ENCODE measurements around the gene BTBD18. TPM values are rescaled to one million over a fixed set of nuclear protein-coding genes. Genes with fewer than 3 reads are reported as not detected.
A peak's percentile ranks its signal among the peaks of the same experiment; 100 is the strongest.

The BTBD18 gene
- total and polyA plus RNA-seq, 2 of the 13 experiments (the other 11 are each of a cell fraction or from before 2014, with no cell fraction given) = not detected

DNA sequence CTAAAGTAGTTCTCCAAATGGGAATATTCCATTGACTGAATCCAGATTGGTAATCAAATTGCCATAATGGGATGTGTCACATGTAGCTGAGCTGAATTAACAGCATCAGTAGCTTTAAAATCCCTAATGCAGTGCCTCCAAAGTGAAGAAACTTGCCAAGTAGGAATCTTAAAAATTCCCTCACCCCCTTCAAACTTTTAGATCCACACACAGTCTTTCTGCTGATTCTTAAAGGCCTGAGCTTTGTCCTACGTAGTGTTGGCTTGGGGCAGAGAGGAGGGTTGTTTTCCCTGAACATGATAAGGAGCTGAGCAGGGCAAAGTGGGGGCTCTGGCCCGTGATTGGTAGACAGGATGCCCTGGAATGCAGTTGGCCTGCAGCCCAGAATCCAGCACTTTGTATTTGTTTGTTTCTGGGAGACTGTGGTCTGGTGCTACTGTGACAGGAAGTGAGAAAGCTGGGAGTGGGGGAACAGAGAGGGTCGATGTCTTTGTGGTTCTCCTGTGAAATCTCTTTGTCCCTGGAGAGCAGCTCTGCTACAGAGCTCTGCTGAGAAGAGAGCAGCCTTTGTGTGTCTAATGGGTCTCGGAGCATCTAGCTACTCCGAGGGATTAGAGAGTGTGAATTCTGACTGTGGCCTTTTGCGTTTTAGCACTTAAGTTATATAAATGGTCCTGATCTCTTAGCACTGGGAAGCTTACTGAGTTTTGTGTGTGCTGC lies 26.9 kb upstream of the BTBD18 start (continued):
- TF ChIP-seq, protein P1, sequence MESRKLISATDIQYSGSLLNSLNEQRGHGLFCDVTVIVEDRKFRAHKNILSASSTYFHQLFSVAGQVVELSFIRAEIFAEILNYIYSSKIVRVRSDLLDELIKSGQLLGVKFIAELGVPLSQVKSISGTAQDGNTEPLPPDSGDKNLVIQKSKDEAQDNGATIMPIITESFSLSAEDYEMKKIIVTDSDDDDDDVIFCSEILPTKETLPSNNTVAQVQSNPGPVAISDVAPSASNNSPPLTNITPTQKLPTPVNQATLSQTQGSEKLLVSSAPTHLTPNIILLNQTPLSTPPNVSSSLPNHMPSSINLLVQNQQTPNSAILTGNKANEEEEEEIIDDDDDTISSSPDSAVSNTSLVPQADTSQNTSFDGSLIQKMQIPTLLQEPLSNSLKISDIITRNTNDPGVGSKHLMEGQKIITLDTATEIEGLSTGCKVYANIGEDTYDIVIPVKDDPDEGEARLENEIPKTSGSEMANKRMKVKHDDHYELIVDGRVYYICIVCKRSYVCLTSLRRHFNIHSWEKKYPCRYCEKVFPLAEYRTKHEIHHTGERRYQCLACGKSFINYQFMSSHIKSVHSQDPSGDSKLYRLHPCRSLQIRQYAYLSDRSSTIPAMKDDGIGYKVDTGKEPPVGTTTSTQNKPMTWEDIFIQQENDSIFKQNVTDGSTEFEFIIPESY (CRISPR knock-in tag; IDR thresholded peaks at IDR 0.05) = peak; percentile 31; the same call in 1 of the 2 replicates
- no peak for TF ChIP-seq SMARCC2 (IDR thresholded peaks at IDR 0.05)
- no peak for TF ChIP-seq SRSF1 (optimal IDR thresholded peaks at IDR 0.05; ENCODE audit: low read depth, low read length)
- TF ChIP-seq ZNF558 (CRISPR knock-in tag; IDR thresholded peaks at IDR 0.05; ENCODE audit: borderline replicate concordance) = no peak
- TF ChIP-seq GATA4 (IDR thresholded peaks at IDR 0.05; ENCODE audit: borderline replicate concordance, low read depth) = peak; percentile 65; the same call in 1 of the 2 replicates
- TF ChIP-seq ZFP36L2 (CRISPR knock-in tag; IDR thresholded peaks at IDR 0.05) = no peak
- no peak for TF ChIP-seq ZNF557 (CRISPR knock-in tag; IDR thresholded peaks at IDR 0.05)
- TF ChIP-seq SOX13 (IDR thresholded peaks at IDR 0.05) = peak; percentile 72
- TF ChIP-seq SOX13 (CRISPR knock-in tag; conservative IDR thresholded peaks at IDR 0.05 in 1 of 2, IDR thresholded peaks at IDR 0.05 in 1 of 2) = peak in 1 of 2 experiments; percentile 97; a peak in 2 of 4 replicates
- TF ChIP-seq ZFP41 (CRISPR knock-in tag; IDR thresholded peaks at IDR 0.05; ENCODE audit: borderline replicate concordance) = no peak
- TF ChIP-seq RARA (CRISPR knock-in tag; IDR thresholded peaks at IDR 0.05) = peak; percentile 93
- TF ChIP-seq ZNF138 (CRISPR knock-in tag; IDR thresholded peaks at IDR 0.05; ENCODE audit: low read depth) = no peak
- no peak for TF ChIP-seq TAF15 (IDR thresholded peaks at IDR 0.05; ENCODE audit: low read depth, low read length, poor library complexity, severe bottlenecking)
- TF ChIP-seq, protein P2, sequence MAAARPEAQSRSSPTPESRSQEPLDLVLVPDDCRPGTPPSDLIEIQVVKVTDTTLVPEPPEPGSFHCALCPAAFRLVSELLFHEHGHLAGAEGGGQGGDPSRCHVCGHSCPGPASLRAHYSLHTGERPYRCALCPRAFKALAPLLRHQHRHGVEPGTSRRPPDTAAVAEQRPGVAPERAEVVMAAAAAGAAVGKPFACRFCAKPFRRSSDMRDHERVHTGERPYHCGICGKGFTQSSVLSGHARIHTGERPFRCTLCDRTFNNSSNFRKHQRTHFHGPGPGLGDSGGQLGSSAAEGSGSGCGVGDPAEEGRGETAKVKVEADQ (CRISPR knock-in tag; IDR thresholded peaks at IDR 0.05; ENCODE audit: borderline replicate concordance) = 0 out of 2 replicates have a peak, but pooled peaks have one; percentile 11
- TF ChIP-seq IRX3 (CRISPR knock-in tag; IDR thresholded peaks at IDR 0.05; ENCODE audit: borderline replicate concordance, low read depth) = no peak
- TF ChIP-seq ZNF883 (CRISPR knock-in tag; IDR thresholded peaks at IDR 0.05; ENCODE audit: not compliant biosample characterization) = no peak
- peak; percentile 91; the same call in 1 of the 2 replicates for TF ChIP-seq RORA (CRISPR knock-in tag; IDR thresholded peaks at IDR 0.05)
- TF ChIP-seq RFXANK (CRISPR knock-in tag; IDR thresholded peaks at IDR 0.05) = no peak
- TF ChIP-seq BRCA1 (CRISPR knock-in tag; IDR thresholded peaks at IDR 0.05) = no peak
- no peak for TF ChIP-seq PAX8 (CRISPR knock-in tag; IDR thresholded peaks at IDR 0.05; ENCODE audit: borderline replicate concordance)
- TF ChIP-seq, protein P3, sequence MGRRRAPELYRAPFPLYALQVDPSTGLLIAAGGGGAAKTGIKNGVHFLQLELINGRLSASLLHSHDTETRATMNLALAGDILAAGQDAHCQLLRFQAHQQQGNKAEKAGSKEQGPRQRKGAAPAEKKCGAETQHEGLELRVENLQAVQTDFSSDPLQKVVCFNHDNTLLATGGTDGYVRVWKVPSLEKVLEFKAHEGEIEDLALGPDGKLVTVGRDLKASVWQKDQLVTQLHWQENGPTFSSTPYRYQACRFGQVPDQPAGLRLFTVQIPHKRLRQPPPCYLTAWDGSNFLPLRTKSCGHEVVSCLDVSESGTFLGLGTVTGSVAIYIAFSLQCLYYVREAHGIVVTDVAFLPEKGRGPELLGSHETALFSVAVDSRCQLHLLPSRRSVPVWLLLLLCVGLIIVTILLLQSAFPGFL (CRISPR knock-in tag; IDR thresholded peaks at IDR 0.05) = no peak
- TF ChIP-seq, protein P4, sequence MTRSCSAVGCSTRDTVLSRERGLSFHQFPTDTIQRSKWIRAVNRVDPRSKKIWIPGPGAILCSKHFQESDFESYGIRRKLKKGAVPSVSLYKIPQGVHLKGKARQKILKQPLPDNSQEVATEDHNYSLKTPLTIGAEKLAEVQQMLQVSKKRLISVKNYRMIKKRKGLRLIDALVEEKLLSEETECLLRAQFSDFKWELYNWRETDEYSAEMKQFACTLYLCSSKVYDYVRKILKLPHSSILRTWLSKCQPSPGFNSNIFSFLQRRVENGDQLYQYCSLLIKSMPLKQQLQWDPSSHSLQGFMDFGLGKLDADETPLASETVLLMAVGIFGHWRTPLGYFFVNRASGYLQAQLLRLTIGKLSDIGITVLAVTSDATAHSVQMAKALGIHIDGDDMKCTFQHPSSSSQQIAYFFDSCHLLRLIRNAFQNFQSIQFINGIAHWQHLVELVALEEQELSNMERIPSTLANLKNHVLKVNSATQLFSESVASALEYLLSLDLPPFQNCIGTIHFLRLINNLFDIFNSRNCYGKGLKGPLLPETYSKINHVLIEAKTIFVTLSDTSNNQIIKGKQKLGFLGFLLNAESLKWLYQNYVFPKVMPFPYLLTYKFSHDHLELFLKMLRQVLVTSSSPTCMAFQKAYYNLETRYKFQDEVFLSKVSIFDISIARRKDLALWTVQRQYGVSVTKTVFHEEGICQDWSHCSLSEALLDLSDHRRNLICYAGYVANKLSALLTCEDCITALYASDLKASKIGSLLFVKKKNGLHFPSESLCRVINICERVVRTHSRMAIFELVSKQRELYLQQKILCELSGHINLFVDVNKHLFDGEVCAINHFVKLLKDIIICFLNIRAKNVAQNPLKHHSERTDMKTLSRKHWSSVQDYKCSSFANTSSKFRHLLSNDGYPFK (CRISPR knock-in tag; IDR thresholded peaks at IDR 0.05; ENCODE audit: borderline replicate concordance) = no peak
- peak; percentile 73 for TF ChIP-seq RCOR2 (CRISPR knock-in tag; IDR thresholded peaks at IDR 0.05)

Measured in HepG2 (cell line).